CD4-positive, alpha-beta T cell treated with Interleukin-15 for 1 hour (primary cell): Measurements from ENCODE around the gene C16orf78.

ENCODE experiments used
- DNase-seq: peaks from one replicate; pipeline ENCODE4 v3.0.0-alpha.2; 2020

The C16orf78 gene

GRCh38 chr16:49436181-49436580, 62.6 kb downstream of the C16orf78 start:
- DNase-seq, result no peak

GRCh38 chr16:49437344-49437743, 63.7 kb downstream of the C16orf78 start:
- DNase-seq, result no peak

GRCh38 chr16:49439050-49439449, 65.4 kb downstream of the C16orf78 start:
- DNase-seq, result no peak

GRCh38 chr16:49439676-49440075, 66.1 kb downstream of the C16orf78 start:
- no peak for DNase-seq

GRCh38 chr16:49440156-49441065, 66.8 kb downstream of the C16orf78 start:
- no peak for DNase-seq

GRCh38 chr16:49441366-49441780, 67.8 kb downstream of the C16orf78 start:
- peak; percentile 78 for DNase-seq

- no peak for DNase-seq
Observed at GRCh38 chr16:49442805-49443204, 69.2 kb downstream of the C16orf78 start.

GRCh38 chr16:49443576-49443975, 70.0 kb downstream of the C16orf78 start:
- DNase-seq, result no peak

- no peak for DNase-seq
Observed at GRCh38 chr16:49446805-49447204, 73.2 kb downstream of the C16orf78 start.
